SU-DHL-6 (cell line): ENCODE results near the gene TEAD1.

Source experiments
- H2AFZ ChIP-seq: fragments of 200-600 bp; sonication (generic); 2 replicates; pipeline ENCODE4 v1.6.1; 2014; ENCODE audit warnings: low read depth, mild to moderate bottlenecking, moderate library complexity, mixed read lengths, antibody characterized with exemption, low read length; ENCODE audit not compliant: severe bottlenecking
- H3F3A ChIP-seq: fragments of 200-600 bp; shearing (Covaris generic); 2 replicates; pipeline ENCODE4 v1.6.0; 2016; ENCODE audit warnings: antibody characterized with exemption, mild to moderate bottlenecking; ENCODE audit not compliant: insufficient read depth
- H3K27ac ChIP-seq: fragments of 200-600 bp; sonication (generic); 2 replicates; pipeline ENCODE4 v1.5.1; 2016; ENCODE audit warnings: low read depth, mild to moderate bottlenecking, low read length, moderate library complexity, mixed read lengths
- H3K27me3 ChIP-seq: fragments of 200-600 bp; sonication (generic), shearing (Covaris generic); 2 replicates; pipeline ENCODE4 v1.6.0; 2014; ENCODE audit warnings: mild to moderate bottlenecking, low read length
- H3K36me3 ChIP-seq: fragments of 200-600 bp; sonication (generic); 2 replicates; pipeline ENCODE4 v1.6.1; 2014; ENCODE audit warnings: mild to moderate bottlenecking, low read length, mixed read lengths
- H3K4me2 ChIP-seq: fragments of 300-600, 200-600 bp; shearing (Covaris generic), sonication (generic); 2 replicates; pipeline ENCODE4 v1.6.0; 2014; ENCODE audit warnings: low read length, low read depth, mild to moderate bottlenecking; ENCODE audit not compliant: poor library complexity, severe bottlenecking
- H3K4me3 ChIP-seq: fragments of 200-600 bp; sonication (generic); 2 replicates; pipeline ENCODE4 v1.5.1; 2014; ENCODE audit warnings: antibody characterized with exemption, low read length, mild to moderate bottlenecking, mixed read lengths; ENCODE audit not compliant: insufficient read depth, poor library complexity, severe bottlenecking
- H3K79me2 ChIP-seq: fragments of 200-600 bp; sonication (generic); 2 replicates; pipeline ENCODE4 v1.6.1; 2014; ENCODE audit warnings: mild to moderate bottlenecking, low read length, moderate library complexity; ENCODE audit not compliant: insufficient read depth
- H3K9ac ChIP-seq: fragments of 200-600 bp; sonication (generic); 2 replicates; pipeline ENCODE4 v1.7.0; 2014; ENCODE audit warnings: mild to moderate bottlenecking, low read length
- H3K9me2 ChIP-seq: fragments of 200-600 bp; sonication (generic); replicated peaks from 2 replicates; pipeline ENCODE4 v1.6.1; 2014; ENCODE audit warnings: low read length; ENCODE audit not compliant: insufficient read depth
- H3K9me3 ChIP-seq: fragments of 200-600 bp; sonication (generic); 2 replicates; pipeline ENCODE4 v1.6.1; 2014; ENCODE audit warnings: low read length, mixed read lengths; ENCODE audit not compliant: insufficient read depth
- H4K20me1 ChIP-seq: fragments of 200-600 bp; sonication (generic); 2 replicates; pipeline ENCODE4 v1.6.1; 2014; ENCODE audit warnings: low read depth, mild to moderate bottlenecking, antibody characterized with exemption, low read length, moderate library complexity, mixed read lengths
- CTCF ChIP-seq: fragments of 200-600 bp; sonication (generic); IDR thresholded peaks from one replicate; pipeline ENCODE4 v1.5.1; 2017; ENCODE audit warnings: antibody characterized with exemption, mild to moderate bottlenecking, low read length, moderate library complexity; ENCODE audit not compliant: insufficient read depth, poor library complexity, severe bottlenecking
- EZH2phosphoT487 ChIP-seq: fragments of 200-600 bp; sonication (generic), shearing (Covaris generic); conservative IDR thresholded peaks from 2 replicates; pipeline ENCODE4 v1.6.1; 2018; ENCODE audit warnings: mild to moderate bottlenecking, antibody characterized with exemption, low read length, moderate library complexity, mixed read lengths

Gene TEAD1

GRCh38 chr11:12854829-12855228, 180.6 kb downstream of the TEAD1 start:
- Histone ChIP-seq H3K27ac (no peak overlapping the region), H3K9ac (no peak overlapping the region), H2AFZ (no peak overlapping the region), H3K4me3 (no peak overlapping the region), H3K27me3 (no peaks in the 10 kb centered on the region), H3K9me3 (no peaks in the 10 kb centered on the region), H3K79me2 (no peaks in the 10 kb centered on the region), H4K20me1 (no peaks in the 10 kb centered on the region), H3K9me2 (no peaks in the 10 kb centered on the region), H3F3A (no peaks in the 10 kb centered on the region), H3K36me3 (no peaks in the 10 kb centered on the region), H3K4me2 (no peak overlapping the region)
- TF ChIP-seq EZH2phosphoT487 (no peak), CTCF (no peak)

- Histone ChIP-seq H3F3A (no peaks in the 10 kb centered on the region), H3K27me3 (no peaks in the 10 kb centered on the region), H3K9me2 (no peaks in the 10 kb centered on the region), H3K4me2 (no peak overlapping the region), H3K4me3 (no peak overlapping the region), H3K36me3 (no peaks in the 10 kb centered on the region), H3K79me2 (no peaks in the 10 kb centered on the region), H4K20me1 (no peaks in the 10 kb centered on the region), H3K9me3 (no peaks in the 10 kb centered on the region), H2AFZ (no peak overlapping the region), H3K27ac (no peak overlapping the region), H3K9ac (no peak overlapping the region)
- TF ChIP-seq EZH2phosphoT487 (no peak), CTCF (no peak)
Measured at GRCh38 chr11:12856338-12856737, 182.1 kb downstream of the TEAD1 start.

GRCh38 chr11:12857572-12857971, 183.4 kb downstream of the TEAD1 start:
- no peaks in the 10 kb centered on the region for H3K36me3 ChIP-seq
- no peak overlapping the region for H3K27ac ChIP-seq
- no peak overlapping the region for H3K4me2 ChIP-seq
- H3K79me2 ChIP-seq, result no peaks in the 10 kb centered on the region
- no peak overlapping the region for H3K4me3 ChIP-seq
- no peaks in the 10 kb centered on the region for H3F3A ChIP-seq
- H3K9me3 ChIP-seq, result no peaks in the 10 kb centered on the region
- H4K20me1 ChIP-seq, result no peaks in the 10 kb centered on the region
- no peaks in the 10 kb centered on the region for H3K27me3 ChIP-seq
- TF ChIP-seq EZH2phosphoT487 (no peak), CTCF (no peak)
- no peaks in the 10 kb centered on the region for H3K9me2 ChIP-seq
- H2AFZ ChIP-seq, result no peak overlapping the region
- no peak overlapping the region for H3K9ac ChIP-seq
